HCT116 (cell line): ENCODE measurements around the gene RPS6KA2. TPM values are rescaled to one million over a fixed set of nuclear protein-coding genes. Genes with fewer than 3 reads are reported as not detected.

ENCODE experiments used
- ATAC-seq: fragments of 200-7000 bp; cut with Tn5 transposase; 2 replicates; pipeline ENCODE4 v1.9.1; 2020; ENCODE audit warnings: mild to moderate bottlenecking, moderate library complexity
- BruUV-seq: library from RNA; stranded (reverse); fragments of 400-500 nt; replicated peaks from 2 replicates; lab custom pipeline; 2021; lab: Mats Ljungman, UMichigan
- CTCF ChIA-PET: fragments of 300-600 bp; sonication (Branson Sonifier 250); formaldehyde crosslinking; loops from one replicate; lab custom pipeline; 2021; ENCODE audit warnings: antibody characterized with exemption; lab: Charles Lee
- POLR2A ChIA-PET: fragments of 300-600, 350-600 bp; sonication (Branson Sonifier 250); formaldehyde crosslinking; loops from one replicate; lab custom pipeline; 2021; ENCODE audit warnings: antibody characterized with exemption; lab: Charles Lee
- RAD21 ChIA-PET, 2 experiments: fragments of 300-600 bp; sonication (Branson Sonifier 250); formaldehyde crosslinking; loops; one replicate each; lab custom pipeline; 2023; ENCODE audit warnings: low total read pairs in 2 of 2; ENCODE audit not compliant: uncharacterized antibody in 2 of 2, unreplicated experiment in 2 of 2, low non-redundant PET in 1 of 2; lab: Charles Lee
- DNase-seq: peaks from one replicate; pipeline ENCODE4 v3.0.0-alpha.2; 2010; ENCODE audit warnings: low read depth, low spot score
- H2AFZ ChIP-seq: fragments of 200-600 bp; shearing (Covaris generic), sonication (generic); 2 replicates; pipeline ENCODE4 v1.6.1; 2017; ENCODE audit warnings: low read depth, mixed run types, mixed read lengths, antibody characterized with exemption, low read length; ENCODE audit not compliant: poor library complexity, severe bottlenecking
- H3K27ac ChIP-seq: 2 replicates; pipeline ENCODE4 v1.5.1; 2012; ENCODE audit warnings: low read depth, low read length
- H3K27me3 ChIP-seq: fragments of 200-600 bp; sonication (generic); 2 replicates; pipeline ENCODE4 v1.6.1; 2016; ENCODE audit warnings: mixed run types, low read length, mixed read lengths; ENCODE audit not compliant: insufficient read depth
- H3K36me3 ChIP-seq, 2 experiments: fragments of 200-500 bp in 1 of 2; fragments of 200-600 bp in 1 of 2; sonication (Bioruptor generic) in 1 of 2; sonication (generic) in 1 of 2; 2 replicates each; pipeline versions ENCODE4 v1.5.1 to v1.6.1; 2014 to 2016; ENCODE audit warnings: low read length in 2 of 2, inconsistent platforms in 1 of 2, mixed read lengths in 1 of 2, mixed run types in 1 of 2; ENCODE audit not compliant: insufficient read depth in 2 of 2, control insufficient read depth in 1 of 2
- H3K4me1 ChIP-seq, 2 experiments: fragments of 200-600 bp in 1 of 2; sonication (generic) in 1 of 2; 2 replicates each; pipeline versions ENCODE4 v1.5.1 to v1.6.1; 2012 to 2017; ENCODE audit warnings: low read length in 2 of 2, inconsistent platforms in 1 of 2, mild to moderate bottlenecking in 1 of 2, mixed read lengths in 1 of 2, mixed run types in 1 of 2, moderate library complexity in 1 of 2; ENCODE audit not compliant: insufficient read depth in 2 of 2, control insufficient read depth in 1 of 2
- H3K4me2 ChIP-seq: fragments of 200-600 bp; sonication (generic); 2 replicates; pipeline ENCODE4 v1.6.1; 2017; ENCODE audit warnings: mixed run types, low read length, mixed read lengths
- H3K4me3 ChIP-seq, 2 experiments: fragments of 200-600 bp in 1 of 2; sonication (generic) in 1 of 2; replicated peaks in 1 of 2; 2 replicates each; pipeline ENCODE4 v1.5.1; 2011 to 2016; ENCODE audit warnings: low read length in 2 of 2, control low read depth in 1 of 2, low read depth in 1 of 2, mild to moderate bottlenecking in 1 of 2, mixed read lengths in 1 of 2, mixed run types in 1 of 2
- H3K79me2 ChIP-seq: fragments of 200-600 bp; sonication (generic); 2 replicates; pipeline ENCODE4 v1.6.1; 2017; ENCODE audit warnings: mild to moderate bottlenecking, mixed run types, low read length, moderate library complexity, mixed read lengths; ENCODE audit not compliant: insufficient read depth
- H3K9ac ChIP-seq: fragments of 200-600 bp; sonication (generic); 2 replicates; pipeline ENCODE4 v1.6.1; 2016; ENCODE audit warnings: low read length, mixed read lengths
- H3K9me2 ChIP-seq: fragments of 200-600 bp; sonication (generic), shearing (Covaris generic); 2 replicates; pipeline ENCODE4 v1.6.1; 2017; ENCODE audit warnings: mixed run types, mild to moderate bottlenecking, moderate library complexity; ENCODE audit not compliant: insufficient read depth
- H3K9me3 ChIP-seq, 2 experiments: fragments of 200-500 bp in 1 of 2; fragments of 200-600 bp in 1 of 2; sonication (Bioruptor generic) in 1 of 2; sonication (generic) in 1 of 2; 2 replicates each; pipeline ENCODE4 v1.6.1; 2014 to 2017; ENCODE audit warnings: low read length in 2 of 2, mixed read lengths in 2 of 2, inconsistent platforms in 1 of 2, low read depth in 1 of 2, mild to moderate bottlenecking in 1 of 2, mixed run types in 1 of 2, moderate library complexity in 1 of 2; ENCODE audit not compliant: control insufficient read depth in 1 of 2, insufficient read depth in 1 of 2
- H4K20me1 ChIP-seq: fragments of 200-600 bp; sonication (generic), shearing (Covaris generic); 2 replicates; pipeline ENCODE4 v1.6.1; 2017; ENCODE audit warnings: mixed run types, mild to moderate bottlenecking, moderate library complexity; ENCODE audit not compliant: insufficient read depth
- CEBPB ChIP-seq: IDR thresholded peaks from 2 replicates; pipeline ENCODE4 v1.6.1; 2012; ENCODE audit warnings: low read depth
- CTCF ChIP-seq, 3 experiments: fragments of 200-600 bp in 1 of 3; sonication (generic) in 1 of 3; IDR thresholded peaks in 2 of 3; conservative IDR thresholded peaks in 1 of 3; 2 replicates each; pipeline ENCODE4 v1.5.1; 2012 to 2017; ENCODE audit warnings: low read depth in 2 of 3, low read length in 2 of 3, antibody characterized with exemption in 1 of 3, borderline replicate concordance in 1 of 3, control low read depth in 1 of 3, mild to moderate bottlenecking in 1 of 3, mixed read lengths in 1 of 3, mixed run types in 1 of 3, moderate library complexity in 1 of 3; ENCODE audit not compliant: insufficient read depth in 1 of 3
- EZH2phosphoT487 ChIP-seq: fragments of 200-600 bp; IDR thresholded peaks from 2 replicates; pipeline ENCODE4 v1.6.1; 2018; ENCODE audit warnings: antibody characterized with exemption, borderline replicate concordance
- JUND ChIP-seq: IDR thresholded peaks from 2 replicates; pipeline ENCODE4 v1.6.1; 2012
- MAX ChIP-seq: IDR thresholded peaks from 2 replicates; pipeline ENCODE4 v1.6.1; 2012
- RAD21 ChIP-seq: IDR thresholded peaks from 2 replicates; pipeline ENCODE4 v1.6.1; 2012; ENCODE audit warnings: low read depth, mild to moderate bottlenecking
- SIN3A ChIP-seq: IDR thresholded peaks from 2 replicates; pipeline ENCODE4 v1.6.1; 2012; ENCODE audit warnings: low read depth
- SP1 ChIP-seq: IDR thresholded peaks from 2 replicates; pipeline ENCODE4 v1.6.1; 2012; ENCODE audit warnings: low read depth
- SRF ChIP-seq: IDR thresholded peaks from 2 replicates; pipeline ENCODE4 v1.6.1; 2012; ENCODE audit warnings: low read depth
- TCF7L2 ChIP-seq: IDR thresholded peaks from 2 replicates; pipeline ENCODE4 v1.7.0; 2011; ENCODE audit warnings: borderline replicate concordance, inconsistent platforms; ENCODE audit not compliant: insufficient read depth, insufficient read length; ENCODE audit errors: extremely low read depth
- YY1 ChIP-seq: IDR thresholded peaks from 2 replicates; pipeline ENCODE4 v1.6.1; 2011; ENCODE audit warnings: low read length, low read depth, moderate library complexity, mild to moderate bottlenecking; ENCODE audit not compliant: insufficient replicate concordance; ENCODE audit errors: extremely low read depth
- ZBTB33 ChIP-seq: IDR thresholded peaks from 2 replicates; pipeline ENCODE4 v1.6.1; 2011; ENCODE audit warnings: mild to moderate bottlenecking, low read length, moderate library complexity; ENCODE audit not compliant: insufficient replicate concordance; ENCODE audit errors: extremely low read depth
- intact Hi-C: fragments of 100-400 bp; cut with micrococcal nuclease; formaldehyde crosslinking; loops from 2 replicates; pipeline ENCODE4 v1.10.0; 2022
- total RNA-seq: library from RNA; stranded (reverse); gene quantifications from one replicate; pipeline ENCODE4 v1.2.1, GENCODE V29; 2021; ENCODE audit not compliant: unreplicated experiment

The RPS6KA2 gene
- total RNA-seq, 1 experiment from 2014 or later = 8.5 TPM

GRCh38 chr6:166492092-166492741, 134.8 kb downstream of the RPS6KA2 start:
- ChIA-PET RAD21 (no interaction called here), CTCF (no interaction called here), POLR2A (no interaction called here)
- ATAC-seq (no peak), DNase-seq (no peak)
- H3K9me2 ChIP-seq = no peaks in the 10 kb centered on the region
- H3K4me3 ChIP-seq = no peak overlapping the region
- no peak overlapping the region for H3K4me2 ChIP-seq
- no peak overlapping the region for H3K9ac ChIP-seq
- no TSS peak for BruUV-seq
- intact Hi-C loops = no loop called here
- H3K9me3 ChIP-seq = no peaks in the 10 kb centered on the region
- no peaks in the 10 kb centered on the region for H3K79me2 ChIP-seq
- H3K27ac ChIP-seq = no peak overlapping the region
- H3K27me3 ChIP-seq = no peaks in the 10 kb centered on the region
- peaks cover 0 to 7% of the 10 kb centered on the region in 2 experiments; a peak in 2 of 4 replicates for H3K4me1 ChIP-seq
- H3K36me3 ChIP-seq = no peaks in the 10 kb centered on the region
- H2AFZ ChIP-seq = no peak overlapping the region
- no peaks in the 10 kb centered on the region for H4K20me1 ChIP-seq
- no peak for TF ChIP-seq SP1
- TF ChIP-seq JUND = no peak
- no peak for TF ChIP-seq CEBPB
- no peak for TF ChIP-seq SIN3A
- no peak for TF ChIP-seq RAD21
- no peak for TF ChIP-seq TCF7L2
- TF ChIP-seq EZH2phosphoT487 = no peak
- TF ChIP-seq ZBTB33 = no peak
- TF ChIP-seq YY1 = no peak
- no peak for TF ChIP-seq SRF
- TF ChIP-seq MAX = no peak
- TF ChIP-seq CTCF (IDR thresholded peaks at IDR 0.05 in 2 of 3, conservative IDR thresholded peaks at IDR 0.05 in 1 of 3; ENCODE audit: borderline replicate concordance in 1 of 3, insufficient read depth in 1 of 3, low read depth in 2 of 3, low read length in 2 of 3) = no peak
- TF ChIP-seq, all 23 proteins: peak for 0
